GM19239 (cell line): ENCODE results near the gene IGSF9B.

Source experiments
- DNase-seq: peaks from one replicate; pipeline ENCODE4 v3.0.0; 2011; ENCODE audit warnings: low spot score; ENCODE audit not compliant: insufficient read length
- FAIRE-seq: peaks from 2 replicates; lab custom pipeline; 2011; peaks lifted over from hg19 to GRCh38; lab: Jason Lieb, UNC

The IGSF9B gene

GRCh38 chr11:133985981-133986944, 29.5 kb upstream of the IGSF9B start:
- DNase-seq (no peak), FAIRE-seq (no peak)

GRCh38 chr11:133984828-133985227, 28.1 kb upstream of the IGSF9B start:
- FAIRE-seq = no peak
- no peak for DNase-seq

GRCh38 chr11:133983660-133984316, 27.0 kb upstream of the IGSF9B start:
- FAIRE-seq = no peak
- DNase-seq = no peak

GRCh38 chr11:133982876-133983275, 26.1 kb upstream of the IGSF9B start:
- no peak for DNase-seq
- FAIRE-seq = no peak

GRCh38 chr11:133982151-133982550, 25.4 kb upstream of the IGSF9B start:
- no peak for FAIRE-seq

GRCh38 chr11:133981156-133981555, 24.4 kb upstream of the IGSF9B start:
- FAIRE-seq (no peak), DNase-seq (no peak)

More at GRCh38 chr11:133982151-133982550, 25.4 kb upstream of the IGSF9B start:
- DNase-seq = no peak

GRCh38 chr11:133980665-133981064, 23.9 kb upstream of the IGSF9B start:
- FAIRE-seq (no peak), DNase-seq (no peak)

GRCh38 chr11:133978794-133979193, 22.0 kb upstream of the IGSF9B start:
- no peak for FAIRE-seq
- no peak for DNase-seq

GRCh38 chr11:133977067-133977677, 20.4 kb upstream of the IGSF9B start:
- no peak for FAIRE-seq

GRCh38 chr11:133975488-133975849, 18.7 kb upstream of the IGSF9B start:
- DNase-seq = no peak

More at GRCh38 chr11:133977067-133977677, 20.4 kb upstream of the IGSF9B start:
- DNase-seq = peak; percentile 43

GRCh38 chr11:133974836-133975487, 18.2 kb upstream of the IGSF9B start:
- no peak for FAIRE-seq
- DNase-seq = no peak

More at GRCh38 chr11:133975488-133975849, 18.7 kb upstream of the IGSF9B start:
- FAIRE-seq = no peak

GRCh38 chr11:133971881-133972280, 15.1 kb upstream of the IGSF9B start:
- DNase-seq (no peak), FAIRE-seq (no peak)

- DNase-seq (no peak), FAIRE-seq (no peak)
Measured at GRCh38 chr11:133969112-133969511, 12.3 kb upstream of the IGSF9B start.

- no peak for DNase-seq
- no peak for FAIRE-seq
Measured at GRCh38 chr11:133968300-133968699, 11.5 kb upstream of the IGSF9B start.

- FAIRE-seq (no peak), DNase-seq (no peak)
Measured at GRCh38 chr11:133967599-133968238, 11.0 kb upstream of the IGSF9B start.

- DNase-seq (no peak), FAIRE-seq (no peak)
Measured at GRCh38 chr11:133966921-133967598, 10.3 kb upstream of the IGSF9B start.

GRCh38 chr11:133966172-133966651, 9.4 kb upstream of the IGSF9B start:
- FAIRE-seq (no peak), DNase-seq (no peak)

GRCh38 chr11:133965031-133965601, 8.3 kb upstream of the IGSF9B start:
- DNase-seq = no peak
- no peak for FAIRE-seq

- no peak for DNase-seq
Measured at GRCh38 chr11:133964356-133964755, 7.6 kb upstream of the IGSF9B start.

More at GRCh38 chr11:133964356-133964755, 7.6 kb upstream of the IGSF9B start:
- no peak for FAIRE-seq
